SH-SY5Y (cell line): ENCODE results near the gene PRR12.

Source experiments
- GATA2 ChIP-seq: IDR thresholded peaks from 2 replicates; pipeline ENCODE4 v1.6.1; 2011; ENCODE audit warnings: mild to moderate bottlenecking, low read depth, low read length
- GATA3 ChIP-seq: IDR thresholded peaks from 2 replicates; pipeline ENCODE4 v1.6.1; 2011; ENCODE audit warnings: low read depth, mild to moderate bottlenecking, low read length, moderate library complexity

DNA sequence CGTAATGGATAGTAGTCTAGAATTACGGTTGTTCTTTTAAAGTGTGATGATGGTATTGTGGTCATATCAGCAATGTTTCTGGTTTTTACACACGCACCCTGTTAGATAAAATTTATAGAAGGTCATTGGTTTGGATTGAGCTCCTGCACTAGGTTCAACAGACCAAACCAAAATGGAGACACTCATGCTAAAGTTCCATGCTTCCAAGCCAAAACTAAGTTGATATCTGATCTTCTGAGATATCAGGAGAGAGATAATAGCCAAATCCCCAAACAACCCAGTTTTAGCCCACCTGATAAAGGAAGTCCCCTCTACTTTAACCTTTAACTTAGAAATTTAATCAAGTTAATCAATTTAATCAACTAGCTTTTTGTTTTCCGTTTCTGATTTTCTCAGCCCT is 11.8 kb upstream of the PRR12 start:
- no peak for TF ChIP-seq GATA2
- TF ChIP-seq GATA3 = no peak
